GM12878 (cell line): ENCODE data around the gene NHERF1. TPM values are rescaled to one million over a fixed set of nuclear protein-coding genes. Genes with fewer than 3 reads are reported as not detected.

Experiments
- ATAC-seq: fragments of 200-7000 bp; cut with Tn5 transposase; 3 replicates; pipeline ENCODE4 v1.9.1; 2020; ENCODE audit warnings: mild to moderate bottlenecking, moderate library complexity
- BruUV-seq: library from RNA; stranded (reverse); fragments of 400-500 nt; replicated peaks from 2 replicates; lab custom pipeline; 2021; lab: Mats Ljungman, UMichigan
- CTCF ChIA-PET: fragments of 300-600 bp; sonication (Branson Sonifier 250); formaldehyde crosslinking; extraction: SDS; loops from one replicate; lab custom pipeline; 2021; ENCODE audit warnings: inconsistent platforms; lab: Yijun Ruan, JAX
- POLR2A ChIA-PET: fragments of 350-600 bp; formaldehyde crosslinking; extraction: SDS; loops from one replicate; lab custom pipeline; 2021; ENCODE audit warnings: inconsistent platforms; lab: Charles Lee
- RAD21 ChIA-PET: fragments of 300-600 bp; sonication (Branson Sonifier 250); formaldehyde crosslinking; loops from one replicate; lab custom pipeline; 2023; ENCODE audit warnings: antibody characterized with exemption; ENCODE audit not compliant: unreplicated experiment; lab: Charles Lee
- SMC1A ChIA-PET: fragments of 300-600 bp; sonication (Branson Sonifier 250); formaldehyde crosslinking; loops from one replicate; lab custom pipeline; 2023; ENCODE audit not compliant: unreplicated experiment, uncharacterized antibody; lab: Charles Lee
- DNase-seq: peaks from one replicate; pipeline ENCODE4 v3.0.0-alpha.2; 2011; ENCODE audit warnings: low read depth, low spot score
- FAIRE-seq: peaks from 3 replicates; lab custom pipeline; 2011; peaks lifted over from hg19 to GRCh38; lab: Jason Lieb, UNC
- H2AFZ ChIP-seq: 2 replicates; pipeline ENCODE4 v1.6.0; 2011; ENCODE audit warnings: low read depth, low read length, control low read depth; ENCODE audit not compliant: control insufficient read depth
- H3K27ac ChIP-seq: 2 replicates; pipeline ENCODE4 v1.5.1; 2011; ENCODE audit warnings: control low read depth; ENCODE audit not compliant: control insufficient read depth, insufficient read depth
- H3K27me3 ChIP-seq, 2 experiments: replicated peaks in 1 of 2; 2 replicates each; pipeline versions ENCODE4 v1.6.0 to v1.6.1; 2011; ENCODE audit warnings: low read length in 1 of 2; ENCODE audit not compliant: control insufficient read depth in 2 of 2, insufficient read depth in 2 of 2
- H3K36me3 ChIP-seq, 2 experiments: 2 replicates each; pipeline ENCODE4 v1.5.1; 2011; ENCODE audit warnings: low read length in 1 of 2; ENCODE audit not compliant: control insufficient read depth in 2 of 2, insufficient read depth in 2 of 2
- H3K4me1 ChIP-seq: 2 replicates; pipeline ENCODE4 v1.6.1; 2011; ENCODE audit warnings: mild to moderate bottlenecking, low read length, moderate library complexity, mixed read lengths; ENCODE audit not compliant: control insufficient read depth, insufficient read depth
- H3K4me2 ChIP-seq: 2 replicates; pipeline ENCODE4 v1.6.0; 2011; ENCODE audit warnings: control low read depth; ENCODE audit not compliant: control insufficient read depth, insufficient read depth
- H3K4me3 ChIP-seq: fragments of 200-600 bp; sonication (generic); 2 replicates; pipeline ENCODE4 v1.5.1; 2016
- H3K79me2 ChIP-seq: 2 replicates; pipeline ENCODE4 v1.6.0; 2011; ENCODE audit warnings: low read length; ENCODE audit not compliant: control insufficient read depth, insufficient read depth
- H3K9ac ChIP-seq: 2 replicates; pipeline ENCODE4 v1.8.0; 2011; ENCODE audit warnings: low read length, control low read depth, mixed read lengths; ENCODE audit not compliant: control insufficient read depth, insufficient read depth
- H3K9me3 ChIP-seq: replicated peaks from 3 replicates; pipeline ENCODE4 v1.5.1; 2011; ENCODE audit warnings: mild to moderate bottlenecking, low read length; ENCODE audit not compliant: control insufficient read depth, insufficient read depth
- H4K20me1 ChIP-seq: 2 replicates; pipeline ENCODE4 v1.6.0; 2011; ENCODE audit not compliant: control insufficient read depth, insufficient read depth
- ETV6 ChIP-seq, 2 experiments: fragments of 450-650 bp in 1 of 2; IDR thresholded peaks in 1 of 2; conservative IDR thresholded peaks in 1 of 2; 2 replicates each; pipeline ENCODE4 v1.6.1; 2014; ENCODE audit warnings: antibody characterized with exemption in 1 of 2, borderline replicate concordance in 1 of 2, low read depth in 1 of 2, mild to moderate bottlenecking in 1 of 2, moderate library complexity in 1 of 2
- POLR2A ChIP-seq: IDR thresholded peaks from 2 replicates; pipeline ENCODE4 v1.6.1; 2011; ENCODE audit warnings: low read depth, mild to moderate bottlenecking, low read length
- RAD21 ChIP-seq: IDR thresholded peaks from 2 replicates; pipeline ENCODE4 v1.6.1; 2011; ENCODE audit warnings: mild to moderate bottlenecking, low read depth, low read length, moderate library complexity; ENCODE audit not compliant: insufficient read depth
- RELA ChIP-seq: fragments of 450-650 bp; IDR thresholded peaks from 2 replicates; pipeline ENCODE4 v1.8.0; 2014; ENCODE audit warnings: borderline replicate concordance; ENCODE audit not compliant: partially characterized antibody
- SMAD1 ChIP-seq: fragments of 450-650 bp; IDR thresholded peaks from 2 replicates; pipeline ENCODE4 v1.6.1; 2018; ENCODE audit warnings: mild to moderate bottlenecking, low read depth; ENCODE audit not compliant: partially characterized antibody
- SMC3 ChIP-seq: IDR thresholded peaks from 2 replicates; pipeline ENCODE4 v1.6.1; 2011; ENCODE audit warnings: low read length, improper control_type of control experiment, borderline replicate concordance
- YY1 ChIP-seq: IDR thresholded peaks from 2 replicates; pipeline ENCODE4 v1.6.1; 2011; ENCODE audit warnings: low read depth, mild to moderate bottlenecking, low read length
- WGBS: methylation state at CpG from one replicate; pipeline ENCODE4 v1.1.6; 2016; ENCODE audit warnings: low lambda C conversion rate; ENCODE audit not compliant: insufficient replicate concordance, insufficient coverage; ENCODE audit errors: missing lambda C conversion rate; 5-methylcytosine and 5-hydroxymethylcytosine counted together
- in situ Hi-C: fragments of 300-500 bp; cut with MboI; formaldehyde crosslinking; loops from 9 replicates; pipeline ENCODE4 v1.14.3; 2018; ENCODE audit warnings: mixed read lengths
- intact Hi-C: fragments of 100-400 bp; cut with micrococcal nuclease; formaldehyde crosslinking; loops from one replicate; pipeline ENCODE4 v1.14.2; 2022; ENCODE audit not compliant: unreplicated experiment
- polyA plus RNA-seq, 11 experiments: library from polyadenylated mRNA; depleted of rRNA in 4 of 11; unstranded in 6 of 11; stranded (reverse) in 5 of 11; fragments of >200 nt; fragmentation: Nextera tagmentation in 4 of 11; fragmentation: Illumina TruSeq in 1 of 11; extraction: Ambion mirVana in 4 of 11; extraction: Trizol in 1 of 11; gene quantifications; 1 replicate in 1 of 11; 2 replicates in 10 of 11; pipeline versions ENCODE4 v1.2.1 to v1.2.3, GENCODE V29; 2011 to 2016; ENCODE audit warnings: inconsistent platforms in 2 of 11, missing spikeins in 2 of 11, low read depth in 1 of 11
- total RNA-seq, 4 experiments: library from RNA; depleted of rRNA in 3 of 4; stranded (reverse); fragments of >200 nt in 3 of 4; fragmentation: Illumina TruSeq in 1 of 4; extraction: Trizol in 1 of 4; gene quantifications; 2 replicates each; pipeline versions ENCODE4 v1.2.1 to v1.2.3, GENCODE V29; 2013 to 2021
- TF ChIP-seq, protein P1 (sequence below), 3 experiments: IDR thresholded peaks in 2 of 3; conservative IDR thresholded peaks in 1 of 3; 2 replicates each; pipeline ENCODE4 v1.5.1; 2011; ENCODE audit warnings: low read depth in 3 of 3, low read length in 3 of 3, mild to moderate bottlenecking in 3 of 3, control low read depth in 2 of 3, moderate library complexity in 2 of 3, inconsistent platforms in 1 of 3, mixed read lengths in 1 of 3; ENCODE audit not compliant: control insufficient read depth in 2 of 3, insufficient read depth in 1 of 3; ENCODE audit errors: extremely low read depth in 1 of 3

The NHERF1 gene
- total and polyA plus RNA-seq, 10 of the 15 experiments (the other 5 are each of a cell fraction or from before 2014, with no cell fraction given), result 13.4 to 61.6 (median 39.0) TPM

DNA sequence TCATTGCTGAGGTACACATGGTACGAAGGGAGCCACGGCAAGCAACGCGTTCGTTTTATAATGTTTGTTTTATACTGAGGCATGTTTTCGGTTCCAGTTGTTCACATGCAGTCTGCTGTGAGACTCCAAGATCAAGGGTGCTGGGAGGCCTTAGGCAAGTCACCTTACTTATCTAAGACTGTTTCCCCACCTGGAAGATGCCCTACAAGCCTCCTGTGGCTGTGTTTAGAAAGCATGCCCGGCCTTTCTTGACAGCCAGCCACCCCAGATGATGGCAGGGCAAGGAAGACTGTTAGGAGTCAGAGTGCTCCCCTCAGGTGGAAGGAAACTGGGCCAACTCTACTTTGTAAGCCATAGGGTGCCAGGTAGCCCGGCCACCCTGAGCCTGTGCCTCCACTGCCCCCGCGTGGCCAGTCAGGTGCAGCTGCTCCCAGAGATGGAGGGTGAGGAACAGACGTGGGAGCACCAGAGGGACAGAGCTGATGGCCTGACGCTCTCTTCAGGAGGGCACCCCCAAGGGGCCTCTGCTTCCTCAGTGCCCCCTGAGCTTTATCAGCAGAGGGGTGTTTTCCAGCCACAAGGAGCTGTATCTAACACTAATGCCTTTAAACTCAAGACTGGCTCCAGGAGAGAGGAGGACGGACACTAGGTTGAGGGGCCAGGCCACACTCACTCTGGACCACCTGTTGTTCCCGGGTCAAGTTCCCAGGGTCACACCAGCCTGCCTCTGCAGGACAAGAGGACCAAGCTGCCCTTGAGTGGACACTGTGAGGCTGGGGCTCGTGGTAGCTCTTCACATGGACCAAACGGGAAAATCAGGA is 22.3 kb downstream of the NHERF1 start:
- RAD21 ChIA-PET, result interaction anchor here (0.9 to 3.8 kb wide), 7 partner anchors 11 to 122 kb away, joined by 3 to 30 read pairs (median 6); no protein-coding TSS in a partner anchor
- in situ Hi-C loops, result no loop called here
- POLR2A ChIA-PET, result interaction anchor here (1.3 to 1.4 kb wide), 2 partner anchors 20 to 25 kb away, joined by 3 read pairs; no protein-coding TSS in a partner anchor
- intact Hi-C loops, result no loop called here
- peaks cover 6% of the 10 kb centered on the region for H3K79me2 ChIP-seq
- SMC1A ChIA-PET, result interaction anchor here (0.7 to 1.6 kb wide), 8 partner anchors 9 to 113 kb away, joined by 3 to 13 read pairs (median 5); no protein-coding TSS in a partner anchor
- peak; percentile 90 for ATAC-seq
- WGBS, result 52% methylated on average over 16 of the region's 16 CpGs
- H3K27me3 ChIP-seq, result no peaks in the 10 kb centered on the region
- no peaks in the 10 kb centered on the region for H3K9me3 ChIP-seq
- H3K4me3 ChIP-seq, result no peak overlapping the region
- no TSS peak for BruUV-seq
- peaks cover 26 to 34% of the 10 kb centered on the region in 2 experiments for H3K36me3 ChIP-seq
- no peak for DNase-seq
- no peak overlapping the region for H3K9ac ChIP-seq
- H3K4me1 ChIP-seq, result 0 out of 2 replicates have a peak, but pooled peaks cover 3% of the 10 kb centered on the region
- CTCF ChIA-PET, result interaction anchor here (0.7 to 7.0 kb wide), 16 partner anchors 9 to 204 kb away, joined by 3 to 60 read pairs (median 5); partner anchors contain the start of gene RAB37
- no peak overlapping the region for H2AFZ ChIP-seq
- peak; percentile 23 for FAIRE-seq
- no peak overlapping the region for H3K27ac ChIP-seq
- H3K4me2 ChIP-seq, result no peak overlapping the region
- H4K20me1 ChIP-seq, result no peaks in the 10 kb centered on the region
- TF ChIP-seq, protein P1, sequence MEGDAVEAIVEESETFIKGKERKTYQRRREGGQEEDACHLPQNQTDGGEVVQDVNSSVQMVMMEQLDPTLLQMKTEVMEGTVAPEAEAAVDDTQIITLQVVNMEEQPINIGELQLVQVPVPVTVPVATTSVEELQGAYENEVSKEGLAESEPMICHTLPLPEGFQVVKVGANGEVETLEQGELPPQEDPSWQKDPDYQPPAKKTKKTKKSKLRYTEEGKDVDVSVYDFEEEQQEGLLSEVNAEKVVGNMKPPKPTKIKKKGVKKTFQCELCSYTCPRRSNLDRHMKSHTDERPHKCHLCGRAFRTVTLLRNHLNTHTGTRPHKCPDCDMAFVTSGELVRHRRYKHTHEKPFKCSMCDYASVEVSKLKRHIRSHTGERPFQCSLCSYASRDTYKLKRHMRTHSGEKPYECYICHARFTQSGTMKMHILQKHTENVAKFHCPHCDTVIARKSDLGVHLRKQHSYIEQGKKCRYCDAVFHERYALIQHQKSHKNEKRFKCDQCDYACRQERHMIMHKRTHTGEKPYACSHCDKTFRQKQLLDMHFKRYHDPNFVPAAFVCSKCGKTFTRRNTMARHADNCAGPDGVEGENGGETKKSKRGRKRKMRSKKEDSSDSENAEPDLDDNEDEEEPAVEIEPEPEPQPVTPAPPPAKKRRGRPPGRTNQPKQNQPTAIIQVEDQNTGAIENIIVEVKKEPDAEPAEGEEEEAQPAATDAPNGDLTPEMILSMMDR (IDR thresholded peaks at IDR 0.05 in 2 of 3, conservative IDR thresholded peaks at IDR 0.05 in 1 of 3; ENCODE audit: control insufficient read depth in 2 of 3, extremely low read depth in 1 of 3, insufficient read depth in 1 of 3, low read depth in 3 of 3, low read length in 3 of 3), result peak; percentile 81 to 85 (median 82)
- TF ChIP-seq SMAD1, result no peak
- TF ChIP-seq POLR2A, result peak; percentile 33; the same call in 1 of the 2 replicates
- peak; percentile 19 for TF ChIP-seq RELA
- TF ChIP-seq SMC3, result peak; percentile 70
- TF ChIP-seq YY1, result peak; percentile 60
- peak; percentile 88 for TF ChIP-seq RAD21
- no peak for TF ChIP-seq ETV6 (conservative IDR thresholded peaks at IDR 0.05 in 1 of 2, IDR thresholded peaks at IDR 0.05 in 1 of 2; ENCODE audit: borderline replicate concordance in 1 of 2, low read depth in 1 of 2)
